SU-DHL-6 (cell line): ENCODE data around the gene EEF2K.
"Not testable (repeated sequence)": the region's sequence is repeated elsewhere in the genome, so short reads cannot be mapped to it uniquely, and the experiment has no call there.

Experiments used
- H2AFZ ChIP-seq: fragments of 200-600 bp; sonication (generic); 2 replicates; pipeline ENCODE4 v1.6.1; 2014; ENCODE audit warnings: low read depth, mild to moderate bottlenecking, moderate library complexity, mixed read lengths, antibody characterized with exemption, low read length; ENCODE audit not compliant: severe bottlenecking
- H3F3A ChIP-seq: fragments of 200-600 bp; shearing (Covaris generic); 2 replicates; pipeline ENCODE4 v1.6.0; 2016; ENCODE audit warnings: antibody characterized with exemption, mild to moderate bottlenecking; ENCODE audit not compliant: insufficient read depth
- H3K27ac ChIP-seq: fragments of 200-600 bp; sonication (generic); 2 replicates; pipeline ENCODE4 v1.5.1; 2016; ENCODE audit warnings: low read depth, mild to moderate bottlenecking, low read length, moderate library complexity, mixed read lengths
- H3K27me3 ChIP-seq: fragments of 200-600 bp; sonication (generic), shearing (Covaris generic); 2 replicates; pipeline ENCODE4 v1.6.0; 2014; ENCODE audit warnings: mild to moderate bottlenecking, low read length
- H3K36me3 ChIP-seq: fragments of 200-600 bp; sonication (generic); 2 replicates; pipeline ENCODE4 v1.6.1; 2014; ENCODE audit warnings: mild to moderate bottlenecking, low read length, mixed read lengths
- H3K4me2 ChIP-seq: fragments of 300-600, 200-600 bp; shearing (Covaris generic), sonication (generic); 2 replicates; pipeline ENCODE4 v1.6.0; 2014; ENCODE audit warnings: low read length, low read depth, mild to moderate bottlenecking; ENCODE audit not compliant: poor library complexity, severe bottlenecking
- H3K4me3 ChIP-seq: fragments of 200-600 bp; sonication (generic); 2 replicates; pipeline ENCODE4 v1.5.1; 2014; ENCODE audit warnings: antibody characterized with exemption, low read length, mild to moderate bottlenecking, mixed read lengths; ENCODE audit not compliant: insufficient read depth, poor library complexity, severe bottlenecking
- H3K79me2 ChIP-seq: fragments of 200-600 bp; sonication (generic); 2 replicates; pipeline ENCODE4 v1.6.1; 2014; ENCODE audit warnings: mild to moderate bottlenecking, low read length, moderate library complexity; ENCODE audit not compliant: insufficient read depth
- H3K9ac ChIP-seq: fragments of 200-600 bp; sonication (generic); 2 replicates; pipeline ENCODE4 v1.7.0; 2014; ENCODE audit warnings: mild to moderate bottlenecking, low read length
- H3K9me2 ChIP-seq: fragments of 200-600 bp; sonication (generic); replicated peaks from 2 replicates; pipeline ENCODE4 v1.6.1; 2014; ENCODE audit warnings: low read length; ENCODE audit not compliant: insufficient read depth
- H3K9me3 ChIP-seq: fragments of 200-600 bp; sonication (generic); 2 replicates; pipeline ENCODE4 v1.6.1; 2014; ENCODE audit warnings: low read length, mixed read lengths; ENCODE audit not compliant: insufficient read depth
- H4K20me1 ChIP-seq: fragments of 200-600 bp; sonication (generic); 2 replicates; pipeline ENCODE4 v1.6.1; 2014; ENCODE audit warnings: low read depth, mild to moderate bottlenecking, antibody characterized with exemption, low read length, moderate library complexity, mixed read lengths
- CTCF ChIP-seq: fragments of 200-600 bp; sonication (generic); IDR thresholded peaks from one replicate; pipeline ENCODE4 v1.5.1; 2017; ENCODE audit warnings: antibody characterized with exemption, mild to moderate bottlenecking, low read length, moderate library complexity; ENCODE audit not compliant: insufficient read depth, poor library complexity, severe bottlenecking
- EZH2phosphoT487 ChIP-seq: fragments of 200-600 bp; sonication (generic), shearing (Covaris generic); conservative IDR thresholded peaks from 2 replicates; pipeline ENCODE4 v1.6.1; 2018; ENCODE audit warnings: mild to moderate bottlenecking, antibody characterized with exemption, low read length, moderate library complexity, mixed read lengths

The EEF2K gene

DNA sequence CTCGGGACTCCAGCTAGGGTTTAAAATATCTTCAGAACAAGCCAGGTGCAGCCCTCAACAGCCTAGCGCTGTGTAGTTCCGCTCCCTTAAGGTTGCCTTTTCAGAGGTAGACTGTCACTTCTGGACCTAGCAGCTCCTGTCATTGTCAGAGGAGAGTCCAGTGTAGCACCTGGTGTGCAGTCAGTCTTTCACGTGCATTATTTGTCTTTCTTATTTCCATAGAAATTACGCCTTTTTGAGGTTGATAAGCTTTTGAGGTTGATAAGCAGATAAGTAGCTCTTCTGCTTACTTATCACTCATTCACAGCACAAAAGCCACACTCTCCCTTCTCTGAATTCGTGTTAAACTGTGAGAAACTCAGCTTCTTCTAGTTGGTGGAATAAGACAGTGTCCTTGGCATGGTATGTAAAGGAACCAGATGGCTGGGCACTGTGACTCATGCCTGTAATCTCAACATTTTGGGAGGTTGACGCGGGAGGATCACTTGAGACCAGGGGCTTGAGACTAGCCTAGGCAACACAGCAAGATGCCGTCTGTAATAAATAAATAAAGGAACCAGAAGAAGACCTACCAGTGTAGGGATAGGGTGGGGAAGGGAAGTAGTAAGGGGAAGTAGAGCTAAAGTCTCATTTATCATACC, 10.2 kb downstream of the EEF2K start:
- Histone ChIP-seq H3K4me2 (no peak overlapping the region), H3K27ac (no peak overlapping the region), H3K9ac (no peak overlapping the region), H3F3A (no peaks in the 10 kb centered on the region), H3K36me3 (no peaks in the 10 kb centered on the region), H2AFZ (no peak overlapping the region), H3K27me3 (no peaks in the 10 kb centered on the region), H4K20me1 (no peaks in the 10 kb centered on the region), H3K4me3 (no peak overlapping the region), H3K9me2 (no peaks in the 10 kb centered on the region), H3K79me2 (peaks cover 11% of the 10 kb centered on the region; the same call in 1 of the 2 replicates), H3K9me3 (no peaks in the 10 kb centered on the region)
- TF ChIP-seq EZH2phosphoT487 (no peak), CTCF (no peak)

DNA sequence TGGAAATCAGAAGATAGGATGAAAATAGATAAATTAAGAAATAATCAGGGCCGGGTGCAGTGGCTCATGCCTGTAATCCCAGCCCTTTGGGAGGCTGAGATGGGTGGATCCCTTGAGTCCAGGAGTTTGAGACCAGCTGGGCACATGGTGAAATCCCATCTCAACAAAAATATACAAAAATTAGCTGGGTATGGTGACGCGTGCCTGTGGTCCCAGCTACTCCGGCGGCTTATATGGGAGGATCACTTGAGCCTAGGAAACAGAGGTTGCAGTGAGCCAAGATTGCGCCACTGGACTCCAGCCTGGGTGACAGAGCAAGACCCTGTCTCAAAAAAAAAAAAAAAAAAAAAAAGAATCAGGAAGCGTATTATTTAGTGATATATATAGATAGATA, 10.8 kb downstream of the EEF2K start:
- H2AFZ ChIP-seq, H3K4me2 ChIP-seq: not testable (repeated sequence)

DNA sequence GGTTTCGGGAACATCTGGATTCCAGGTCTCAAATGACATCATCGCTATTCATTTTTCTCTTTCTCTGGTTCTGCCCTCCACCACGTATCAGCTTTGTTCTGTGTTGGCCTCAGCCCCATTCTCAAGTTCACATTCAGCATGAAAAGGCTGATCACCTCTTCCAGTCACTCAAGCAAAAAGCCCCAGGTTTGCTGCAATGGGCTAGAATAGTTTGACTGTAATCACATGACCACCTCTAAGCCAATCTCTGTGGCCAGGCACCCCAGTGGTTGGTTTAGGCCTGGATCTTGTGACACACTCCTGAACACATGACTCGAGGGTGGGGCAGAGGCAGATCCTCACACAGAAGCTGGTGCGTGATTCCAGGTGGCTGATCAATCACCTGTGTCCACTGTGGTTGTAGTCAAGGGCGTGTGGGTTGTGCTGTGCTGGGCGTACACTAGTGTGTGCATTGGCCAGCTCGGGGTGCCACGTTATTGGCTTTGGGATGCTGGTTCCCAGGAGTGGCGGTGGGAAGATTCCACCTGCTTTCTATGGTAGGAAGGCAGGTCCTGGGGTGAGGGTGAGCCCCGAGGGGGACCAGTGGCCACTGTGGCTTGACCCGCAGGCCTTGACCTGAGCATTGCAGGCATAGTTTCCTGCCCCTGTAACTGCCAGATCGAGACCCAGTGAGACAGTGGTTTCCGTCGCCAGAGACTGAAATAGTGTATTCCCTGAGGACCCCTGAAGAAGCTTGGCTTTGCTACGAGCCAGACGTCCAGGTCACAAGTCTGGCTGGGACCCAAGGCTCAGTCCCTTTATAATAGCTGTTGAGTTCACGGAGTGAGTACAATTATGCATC, 12.0 kb downstream of the EEF2K start:
- Histone ChIP-seq H3K36me3 (no peaks in the 10 kb centered on the region), H2AFZ (no peak overlapping the region), H3K9me3 (no peaks in the 10 kb centered on the region), H3K9ac (no peak overlapping the region), H3F3A (no peaks in the 10 kb centered on the region), H3K4me2 (no peak overlapping the region), H4K20me1 (no peaks in the 10 kb centered on the region), H3K79me2 (peaks cover 8% of the 10 kb centered on the region; the same call in 1 of the 2 replicates), H3K9me2 (no peaks in the 10 kb centered on the region), H3K27ac (no peak overlapping the region), H3K27me3 (no peaks in the 10 kb centered on the region), H3K4me3 (no peak overlapping the region)
- TF ChIP-seq EZH2phosphoT487 = no peak
- no peak for TF ChIP-seq CTCF

More for the DNA sequence above, 10.8 kb downstream of the EEF2K start:
- not testable (repeated sequence) for H3K9ac ChIP-seq, H4K20me1 ChIP-seq, H3K36me3 ChIP-seq, H3K9me3 ChIP-seq, H3K4me3 ChIP-seq, H3K9me2 ChIP-seq, H3F3A ChIP-seq, H3K27me3 ChIP-seq, H3K27ac ChIP-seq
- H3K79me2 ChIP-seq = peaks cover 11% of the 10 kb centered on the region; the same call in 1 of the 2 replicates
